Kidney (tissue), 14 donors: ENCODE data around the gene APPL2. TPM values are rescaled to one million over a fixed set of nuclear protein-coding genes. Genes with fewer than 3 reads are reported as not detected.

Experiments
- DNase-seq, 5 donors: peaks; one replicate each; pipeline ENCODE4 v3.0.0-alpha.2; 2013 to 2020
- FAIRE-seq: peaks from 2 replicates; lab custom pipeline; 2012; peaks lifted over from hg19 to GRCh38; lab: Jason Lieb, UNC
- H3K27ac ChIP-seq, 2 donors: one replicate each; pipeline ENCODE4 v1.7.0; 2013; ENCODE audit warnings: low read depth in 2 of 2, low read length in 2 of 2, inconsistent platforms in 1 of 2
- H3K27me3 ChIP-seq: one replicate; pipeline ENCODE4 v1.7.1; 2013; ENCODE audit warnings: low read length, inconsistent platforms; ENCODE audit not compliant: control insufficient read depth, insufficient read depth
- H3K36me3 ChIP-seq, 3 donors: one replicate each; pipeline versions ENCODE4 v1.7.0 to v1.7.1; 2013; ENCODE audit warnings: low read length in 3 of 3, control low read depth in 1 of 3, inconsistent platforms in 1 of 3; ENCODE audit not compliant: insufficient read depth in 3 of 3, control insufficient read depth in 2 of 3
- H3K4me1 ChIP-seq, 3 donors: one replicate each; pipeline versions ENCODE4 v1.7.0 to v1.7.1; 2013; ENCODE audit warnings: low read length in 3 of 3, inconsistent platforms in 1 of 3, low read depth in 1 of 3; ENCODE audit not compliant: control insufficient read depth in 2 of 3, insufficient read depth in 2 of 3
- H3K4me3 ChIP-seq, 3 donors: one replicate each; pipeline versions ENCODE4 v1.7.0 to v1.8.1; 2013; ENCODE audit warnings: low read length in 3 of 3, control low read depth in 1 of 3, inconsistent platforms in 1 of 3
- H3K9ac ChIP-seq, 3 donors: one replicate each; pipeline versions ENCODE4 v1.7.0 to v1.7.1; 2013; ENCODE audit warnings: low read length in 3 of 3, control low read depth in 1 of 3, inconsistent platforms in 1 of 3
- H3K9me3 ChIP-seq, 3 donors: one replicate each; pipeline versions ENCODE4 v1.7.0 to v1.7.1; 2013; ENCODE audit warnings: low read length in 3 of 3, control low read depth in 1 of 3, inconsistent platforms in 1 of 3; ENCODE audit not compliant: control insufficient read depth in 2 of 3, insufficient read depth in 1 of 3
- CTCF ChIP-seq: IDR thresholded peaks from 3 replicates; pipeline ENCODE4 v1.5.1; 2012; ENCODE audit warnings: mild to moderate bottlenecking, moderate library complexity, borderline replicate concordance; ENCODE audit not compliant: insufficient read depth; ENCODE audit errors: extremely low read depth
- intact Hi-C: fragments of 100-400 bp; cut with DNase I; formaldehyde crosslinking; loops from one replicate; pipeline ENCODE4 v1.11.1; 2022
- polyA plus RNA-seq: library from polyadenylated mRNA; stranded (reverse); fragments of 350-450 nt; fragmentation: Illumina TruSeq; extraction: RNeasy Lipid Tissue Mini Kit (QIAGEN cat#74804); gene quantifications from one replicate; pipeline ENCODE4 v1.2.3, GENCODE V29; 2014; ENCODE audit warnings: low read depth, low replicate concordance; ENCODE audit not compliant: insufficient read depth
- total RNA-seq: library from RNA; stranded (reverse); fragmentation: NEBNext Ultra II Directional; extraction: Animal tissue kit (Norgen Biotek cat#: 25700); gene quantifications from one replicate; pipeline ENCODE4 v1.2.1, GENCODE V29; 2021
- donor health status: control.
- donor health status: control.
- donor health status: control.
- donor health status: control.
- donor health status: control.
- donor health status: DM: yes; HTN: yes; CAD: no.
- donor health status: Normal renal cell carcinoma (clear cell type).

Gene APPL2
- total and polyA plus RNA-seq, 2 donors from 2014 or later = 17.9 to 42.5 TPM

GRCh38 chr12:105156260-105156659 lies 79.7 kb downstream of the APPL2 start:
- intact Hi-C loops = no loop called here
- peaks cover 6 to 32% (median 10%) of the 10 kb centered on the region in 3 donors for H3K36me3 ChIP-seq
- DNase-seq (no peak), FAIRE-seq (peak; percentile 91)
- H3K4me1 ChIP-seq = no peaks in the 10 kb centered on the region
- no peaks in the 10 kb centered on the region for H3K9me3 ChIP-seq
- no peak overlapping the region for H3K9ac ChIP-seq
- H3K4me3 ChIP-seq = no peak overlapping the region
- TF ChIP-seq CTCF = no peak
- H3K27me3 ChIP-seq = no peaks in the 10 kb centered on the region
- H3K27ac ChIP-seq = no peak overlapping the region

- Histone ChIP-seq H3K4me1 (no peaks in the 10 kb centered on the region), H3K9ac (no peak overlapping the region), H3K27ac (no peak overlapping the region), H3K4me3 (no peak overlapping the region), H3K27me3 (no peaks in the 10 kb centered on the region), H3K9me3 (no peaks in the 10 kb centered on the region), H3K36me3 (peaks cover 10 to 48% (median 14%) of the 10 kb centered on the region in 3 donors)
- TF ChIP-seq CTCF = no peak
- intact Hi-C loops = no loop called here
- FAIRE-seq = no peak
- no peak for DNase-seq
Measured at GRCh38 chr12:105142259-105142658, 93.7 kb downstream of the APPL2 start.

DNA sequence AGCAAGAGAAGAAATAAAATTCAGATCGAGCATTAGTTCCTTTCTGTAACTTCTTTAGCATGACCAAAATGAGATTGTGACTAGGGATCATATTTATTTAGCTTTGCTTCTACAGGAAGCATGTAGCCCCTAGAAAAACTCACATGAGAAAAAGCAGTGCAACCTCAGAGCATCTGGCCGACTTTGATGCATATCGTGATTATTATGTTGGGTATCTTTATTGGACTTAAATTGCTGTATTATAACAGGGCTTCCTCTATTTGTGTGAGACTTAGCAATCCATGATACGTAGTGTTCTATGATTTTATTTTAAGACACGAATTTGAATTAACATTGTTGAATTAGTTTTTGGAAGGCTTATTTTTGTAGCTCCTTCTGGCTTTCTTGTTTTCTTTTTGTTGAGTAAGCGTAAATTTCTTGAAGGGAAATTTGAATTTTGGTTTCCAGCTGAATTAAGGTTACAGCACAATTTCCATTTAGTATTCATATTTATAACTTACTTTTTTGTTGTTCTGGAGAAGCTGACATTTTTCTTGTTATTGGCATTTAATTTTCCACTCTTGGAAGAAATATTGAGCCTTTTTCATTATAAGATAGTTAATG lies 94.6 kb downstream of the APPL2 start:
- H3K27ac ChIP-seq = no peak overlapping the region
- intact Hi-C loops = no loop called here
- FAIRE-seq (no peak), DNase-seq (no peak)
- no peaks in the 10 kb centered on the region for H3K27me3 ChIP-seq
- H3K9me3 ChIP-seq = no peaks in the 10 kb centered on the region
- no peak overlapping the region for H3K4me3 ChIP-seq
- no peak overlapping the region for H3K9ac ChIP-seq
- TF ChIP-seq CTCF = no peak
- H3K36me3 ChIP-seq = peaks cover 7 to 48% (median 12%) of the 10 kb centered on the region in 3 donors
- H3K4me1 ChIP-seq = no peaks in the 10 kb centered on the region

- DNase-seq = no peak
- no peaks in the 10 kb centered on the region for H3K4me1 ChIP-seq
- FAIRE-seq = no peak
- H3K9me3 ChIP-seq = no peaks in the 10 kb centered on the region
- H3K27me3 ChIP-seq = no peaks in the 10 kb centered on the region
- H3K36me3 ChIP-seq = peaks cover 7 to 56% (median 10%) of the 10 kb centered on the region in 3 donors
- no peak overlapping the region for H3K27ac ChIP-seq
- no peak for TF ChIP-seq CTCF
- intact Hi-C loops = no loop called here
- no peak overlapping the region for H3K9ac ChIP-seq
- no peak overlapping the region for H3K4me3 ChIP-seq
Measured at GRCh38 chr12:105138248-105138647, 97.7 kb downstream of the APPL2 start.
